T-helper 1 cell (primary cell): ENCODE data around the gene MECP2.
"Not testable (repeated sequence)": the region's sequence is repeated elsewhere in the genome, so short reads cannot be mapped to it uniquely, and the experiment has no call there.

Experiments used
- DNase-seq, 5 donors: peaks; one replicate each; pipeline ENCODE4 v3.0.0-alpha.2; 2012 to 2020
- total RNA-seq, 4 donors: gene quantifications; one replicate each; lab custom pipeline; 2026; lab: John Stamatoyannopoulos, UW

The MECP2 gene
- total RNA-seq: 142 to 211 (median 159) reads per million in 4 donors

DNA sequence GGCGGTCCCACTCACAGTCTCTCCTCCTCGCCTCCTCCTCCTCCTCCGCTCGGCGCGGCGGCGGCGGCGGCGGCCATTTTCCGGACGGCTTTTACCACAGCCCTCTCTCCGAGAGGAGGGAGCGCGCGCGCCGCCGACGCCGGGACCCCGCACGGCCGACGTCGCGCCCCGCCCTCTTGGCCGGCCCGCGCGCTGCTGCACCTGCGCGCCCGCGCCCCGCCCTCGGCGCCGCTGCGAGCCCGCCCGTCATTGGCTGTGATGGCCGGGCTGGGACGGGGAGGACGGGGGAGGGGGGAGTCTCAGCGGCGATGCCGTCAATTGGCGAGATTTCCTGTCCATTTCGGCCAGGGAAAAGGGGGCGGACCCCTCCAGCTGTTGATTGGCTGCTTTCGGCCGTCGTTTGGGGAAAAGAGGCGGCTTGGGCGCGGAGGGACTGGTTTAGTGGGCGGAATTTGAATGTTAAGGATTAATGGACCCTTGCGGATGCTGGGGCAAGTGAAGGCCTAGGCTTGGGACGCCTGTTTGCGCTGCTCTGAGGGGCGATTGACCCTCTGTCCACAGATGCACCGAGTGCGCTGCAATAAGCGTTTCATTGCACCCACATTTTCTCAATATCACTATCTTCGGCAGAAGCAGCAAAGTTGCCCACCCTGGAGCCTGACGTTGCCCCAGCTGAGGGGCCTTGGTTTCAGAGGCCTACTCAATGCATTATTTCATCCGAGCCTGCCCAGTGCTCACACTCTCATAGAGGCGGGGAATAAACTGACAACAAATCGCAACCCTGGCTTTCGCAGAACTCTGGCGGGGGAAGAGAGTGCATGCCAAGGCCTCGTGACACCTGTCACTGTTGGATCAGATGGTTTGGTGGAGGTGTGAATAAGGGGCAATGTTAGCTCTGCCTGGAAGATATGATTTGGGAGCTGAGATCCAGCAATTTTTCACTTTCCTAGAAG lies at the start of gene MECP2:
TSS of gene MECP2 (minus strand) at position 129 of the 953 bp plus-strand sequence.
- peak; percentile 75 to 92 (median 77) for DNase-seq

DNA sequence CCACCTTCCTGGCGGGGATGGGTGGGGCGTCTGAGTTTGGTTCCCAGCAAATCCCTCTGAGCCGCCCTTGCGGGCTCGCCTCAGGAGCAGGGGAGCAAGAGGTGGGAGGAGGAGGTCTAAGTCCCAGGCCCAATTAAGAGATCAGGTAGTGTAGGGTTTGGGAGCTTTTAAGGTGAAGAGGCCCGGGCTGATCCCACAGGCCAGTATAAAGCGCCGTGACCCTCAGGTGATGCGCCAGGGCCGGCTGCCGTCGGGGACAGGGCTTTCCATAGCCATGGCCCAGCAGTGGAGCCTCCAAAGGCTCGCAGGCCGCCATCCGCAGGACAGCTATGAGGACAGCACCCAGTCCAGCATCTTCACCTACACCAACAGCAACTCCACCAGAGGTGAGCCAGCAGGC lies 46.5 kb upstream of the MECP2 start, which contains the start of gene OPN1LW:
TSS of gene OPN1LW (plus strand) at position 234 of the 400 bp plus-strand sequence. CDS start at position 275, 41 bp downstream.
- DNase-seq: not testable (repeated sequence)

DNA sequence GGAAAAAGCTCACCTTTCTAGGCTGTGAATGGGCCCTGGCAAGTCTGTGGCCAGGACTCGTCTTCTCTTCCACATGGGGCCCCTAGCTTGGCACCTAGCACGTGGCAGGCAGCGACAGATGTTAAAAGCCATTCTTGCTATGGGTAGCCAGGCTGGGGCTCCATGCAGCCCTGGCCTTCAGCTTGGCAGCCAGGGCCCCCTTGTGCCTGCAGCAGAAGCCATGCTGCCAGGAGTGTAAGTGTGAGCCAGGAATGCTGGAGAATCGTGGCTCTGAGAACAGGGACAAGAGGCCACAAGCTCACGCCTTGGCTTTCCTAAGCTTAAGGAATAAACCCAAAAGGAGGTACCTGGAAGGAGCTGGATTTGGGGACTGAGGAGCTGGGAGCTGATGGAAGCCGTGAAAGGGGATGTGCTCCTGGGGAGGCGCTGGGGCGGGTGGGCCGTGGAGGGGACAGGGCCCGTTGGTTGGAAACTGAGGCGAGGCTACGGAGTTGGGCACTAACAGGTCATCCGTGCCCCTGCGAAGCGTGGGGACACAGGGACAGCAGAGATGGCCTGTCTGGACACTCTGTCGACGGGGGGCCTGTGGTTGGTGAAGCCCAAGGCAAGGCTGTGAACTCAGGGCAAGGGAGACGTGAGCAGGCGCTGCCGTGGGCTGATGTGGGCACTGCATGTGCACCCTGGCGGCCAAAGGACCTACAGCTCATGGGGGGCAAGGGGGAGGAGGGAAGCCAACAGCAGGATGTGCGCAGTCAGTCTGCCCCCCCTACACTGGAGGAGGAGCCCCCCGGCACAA lies 45.6 kb upstream of the MECP2 start:
- DNase-seq: no peak

DNA sequence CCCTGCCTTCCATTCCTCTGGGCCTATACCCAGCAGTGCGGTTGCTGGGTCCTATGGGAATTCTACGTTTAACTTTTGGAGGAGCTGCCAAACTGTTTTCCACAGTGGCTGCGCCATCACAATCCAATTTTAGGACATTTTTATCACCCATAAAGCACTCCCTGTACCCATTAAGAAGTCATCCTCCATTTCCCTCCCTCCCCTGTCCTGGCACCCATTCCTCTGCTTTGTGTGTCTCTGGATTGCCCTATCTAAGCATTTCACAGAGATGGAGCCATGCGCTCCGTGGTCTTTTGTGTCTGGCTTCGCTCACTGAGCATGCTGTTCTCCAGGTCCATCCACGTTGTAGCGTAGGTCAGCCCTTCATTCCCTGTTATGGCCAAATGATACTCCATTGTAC lies 44.9 kb upstream of the MECP2 start:
- DNase-seq: no peak

DNA sequence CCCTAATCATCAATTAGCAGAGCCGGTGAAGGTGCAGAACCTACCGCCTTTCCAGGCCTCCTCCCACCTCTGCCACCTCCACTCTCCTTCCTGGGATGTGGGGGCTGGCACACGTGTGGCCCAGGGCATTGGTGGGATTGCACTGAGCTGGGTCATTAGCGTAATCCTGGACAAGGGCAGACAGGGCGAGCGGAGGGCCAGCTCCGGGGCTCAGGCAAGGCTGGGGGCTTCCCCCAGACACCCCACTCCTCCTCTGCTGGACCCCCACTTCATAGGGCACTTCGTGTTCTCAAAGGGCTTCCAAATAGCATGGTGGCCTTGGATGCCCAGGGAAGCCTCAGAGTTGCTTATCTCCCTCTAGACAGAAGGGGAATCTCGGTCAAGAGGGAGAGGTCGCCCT lies 43.2 kb upstream of the MECP2 start:
- DNase-seq: no peak

DNA sequence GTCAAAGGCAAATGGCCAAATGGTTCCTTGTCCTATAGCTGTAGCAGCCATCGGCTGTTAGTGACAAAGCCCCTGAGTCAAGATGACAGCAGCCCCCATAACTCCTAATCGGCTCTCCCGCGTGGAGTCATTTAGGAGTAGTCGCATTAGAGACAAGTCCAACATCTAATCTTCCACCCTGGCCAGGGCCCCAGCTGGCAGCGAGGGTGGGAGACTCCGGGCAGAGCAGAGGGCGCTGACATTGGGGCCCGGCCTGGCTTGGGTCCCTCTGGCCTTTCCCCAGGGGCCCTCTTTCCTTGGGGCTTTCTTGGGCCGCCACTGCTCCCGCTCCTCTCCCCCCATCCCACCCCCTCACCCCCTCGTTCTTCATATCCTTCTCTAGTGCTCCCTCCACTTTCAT lies 42.7 kb upstream of the MECP2 start:
- no peak for DNase-seq

DNA sequence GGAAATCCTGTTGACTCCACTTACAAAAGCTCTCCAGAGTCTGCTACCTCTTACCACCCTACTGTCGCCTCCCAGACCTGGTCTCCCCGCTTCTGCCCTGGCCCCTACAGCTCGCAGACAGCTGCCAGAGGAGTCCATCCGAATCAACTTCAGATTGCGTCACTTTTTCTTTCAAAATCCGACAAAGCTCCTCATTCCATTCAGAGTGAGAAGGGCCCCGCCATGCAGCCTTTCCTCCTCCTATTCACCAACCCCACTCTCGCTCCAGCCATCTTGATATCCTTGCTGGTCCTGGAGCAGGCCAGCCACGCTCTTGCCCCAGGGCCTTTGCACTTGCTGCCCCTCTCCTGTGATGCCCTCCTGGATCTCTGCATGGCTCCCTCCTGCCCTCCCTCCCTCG lies 41.3 kb upstream of the MECP2 start:
- DNase-seq: no peak

DNA sequence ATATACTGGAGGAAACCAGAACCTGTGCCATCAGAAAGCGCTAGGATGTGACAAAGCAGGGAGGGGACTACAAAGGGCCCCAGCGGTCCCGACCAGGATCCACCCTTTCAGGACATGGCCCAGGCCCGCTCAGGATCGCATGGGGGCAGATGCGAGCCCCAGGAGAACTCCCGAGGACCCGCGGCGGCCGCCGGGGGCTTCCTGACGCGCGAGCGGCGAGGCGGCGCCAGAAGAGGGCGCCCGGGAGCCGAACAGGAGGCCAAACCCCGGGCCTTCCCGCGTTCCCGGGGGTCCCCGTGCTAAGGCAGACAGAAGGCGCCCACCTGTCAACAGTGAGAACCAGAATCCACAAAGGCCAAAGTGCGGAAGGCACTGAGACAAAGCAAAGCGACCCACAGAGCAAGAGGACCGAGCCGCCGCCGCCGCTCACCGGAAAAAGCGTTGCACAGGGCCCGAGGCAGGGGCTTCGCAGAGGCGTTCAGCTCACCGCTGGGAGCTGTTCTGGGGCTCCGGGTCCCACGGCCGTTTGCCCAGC lies 39.2 kb upstream of the MECP2 start:
- DNase-seq: peak; percentile 48 to 65 (median 61)

DNA sequence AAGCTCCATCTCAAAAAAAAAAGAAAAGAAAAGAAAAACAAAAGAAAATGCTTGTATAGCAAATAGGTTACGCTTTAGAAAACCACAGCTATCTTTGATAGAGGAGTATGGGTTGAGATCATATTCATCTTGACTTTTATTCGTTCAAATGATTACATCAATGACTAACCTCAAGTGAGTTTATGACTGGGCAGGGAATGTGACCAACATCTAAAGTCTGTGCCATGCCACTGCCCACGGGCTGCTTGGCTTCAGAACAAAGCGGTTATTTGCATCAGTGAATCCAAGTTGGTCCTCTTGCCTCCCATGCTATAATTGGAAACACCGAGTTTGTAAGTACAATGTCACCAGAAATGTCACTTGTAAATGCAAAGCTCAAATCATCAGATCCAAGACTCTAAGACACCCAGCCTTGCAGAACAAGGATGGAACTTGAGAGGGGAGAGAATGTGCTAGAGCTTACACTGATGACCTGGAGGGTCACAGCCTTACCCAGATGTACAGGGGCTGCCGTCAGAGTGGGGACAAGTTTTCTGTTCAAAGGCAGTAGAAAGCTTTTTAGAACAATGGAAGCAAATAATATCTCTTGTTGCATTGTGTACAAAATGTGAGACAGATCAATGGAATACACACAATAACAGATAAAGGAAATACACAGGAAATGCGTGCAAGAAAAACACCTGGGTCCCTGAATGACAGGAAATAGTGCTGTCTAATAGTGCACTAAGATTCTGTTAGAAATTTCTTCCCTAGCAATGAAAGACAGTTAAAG lies 38.1 kb upstream of the MECP2 start:
- peak in 2 of 5 donors; percentile 7 to 51 for DNase-seq

DNA sequence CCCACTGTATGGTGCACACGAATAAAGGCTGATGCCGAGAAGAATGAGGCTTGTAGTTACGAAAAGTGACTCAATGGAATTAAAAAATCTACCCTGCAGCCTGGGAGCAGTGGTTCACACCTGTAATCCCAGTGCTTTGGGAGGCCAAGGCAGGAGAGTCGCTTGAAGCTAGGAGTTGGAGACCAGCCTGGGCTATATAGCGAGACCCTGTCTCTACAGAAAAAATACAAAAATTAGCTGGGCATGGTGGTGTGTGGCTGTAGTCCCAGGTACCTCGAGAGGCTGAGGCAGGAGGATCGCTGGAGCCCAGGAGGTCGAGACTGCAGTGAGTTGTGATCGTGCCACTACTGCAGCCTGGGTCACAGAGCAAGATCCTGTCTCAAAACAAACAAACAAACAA lies 34.8 kb upstream of the MECP2 start:
- no peak for DNase-seq

DNA sequence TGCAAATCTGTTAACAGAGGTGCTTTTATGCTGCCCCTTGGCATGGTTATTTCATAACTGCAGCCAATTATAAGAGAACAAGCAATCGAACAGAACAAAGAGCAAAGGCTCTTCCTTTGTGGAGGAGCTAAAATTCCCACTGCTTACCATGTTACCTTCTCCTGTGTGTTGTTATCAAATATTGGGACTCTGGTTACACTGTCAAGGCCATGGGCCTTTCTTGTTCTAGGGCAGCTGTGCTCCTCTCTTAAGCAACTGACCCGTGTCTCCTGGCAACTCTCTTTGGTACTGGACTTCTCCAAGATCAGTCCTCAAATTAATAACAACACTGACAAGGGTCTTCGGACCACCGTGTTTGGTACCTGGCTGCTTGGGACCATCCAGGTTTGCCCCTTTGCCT lies 34.4 kb upstream of the MECP2 start:
- DNase-seq: no peak

DNA sequence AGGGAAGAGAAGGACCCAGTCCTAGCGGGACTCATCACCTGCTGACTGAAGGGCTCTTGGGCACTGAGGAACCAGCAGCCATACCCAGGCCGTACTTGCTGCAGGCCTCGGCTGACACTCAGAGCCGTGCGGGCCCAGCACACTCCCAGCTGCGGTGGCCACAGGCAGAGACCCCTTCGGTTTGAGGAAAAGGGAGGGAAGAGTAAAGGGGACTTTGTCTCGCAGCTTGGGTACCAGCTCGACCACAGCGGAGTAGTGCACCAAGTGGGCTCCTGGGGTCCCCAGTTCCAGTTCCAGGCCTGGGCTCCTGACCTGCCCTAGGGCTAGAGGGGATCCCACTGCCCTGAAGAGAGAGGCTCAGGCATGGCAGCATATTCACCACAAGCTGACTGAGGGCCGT lies 28.6 kb upstream of the MECP2 start:
- DNase-seq: no peak

DNA sequence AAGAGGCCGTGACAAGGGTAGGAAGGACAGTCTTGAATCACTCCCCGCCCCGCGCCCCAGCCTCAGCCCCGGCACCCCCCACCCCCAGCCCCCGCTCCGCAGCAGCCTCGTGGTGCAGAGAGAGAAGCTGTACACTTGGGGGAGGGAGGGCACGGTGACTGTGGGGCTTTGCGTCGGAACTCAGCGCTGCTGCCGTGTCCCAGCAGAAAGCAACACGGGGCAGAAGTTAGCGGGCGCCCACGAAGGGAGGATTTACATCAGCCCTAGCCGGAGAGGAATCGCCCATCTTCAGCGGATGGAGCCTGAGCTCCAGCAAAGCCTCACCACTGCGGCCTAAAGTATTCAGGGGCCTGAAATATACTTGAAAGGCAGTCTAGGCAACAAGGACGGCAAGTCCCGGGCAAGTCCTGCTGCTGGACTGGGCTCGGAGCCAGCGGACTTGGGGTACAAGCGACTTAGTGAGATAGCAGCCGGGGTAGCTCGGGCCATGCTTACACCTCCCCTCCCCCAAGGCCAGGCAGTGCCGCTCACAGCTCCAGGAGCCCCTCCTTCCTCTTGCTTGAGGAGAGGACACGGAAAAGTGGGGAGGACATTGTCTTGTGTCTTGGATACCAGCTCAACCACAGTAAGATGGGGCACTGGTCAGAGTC lies 28.0 kb upstream of the MECP2 start:
- DNase-seq: no peak

DNA sequence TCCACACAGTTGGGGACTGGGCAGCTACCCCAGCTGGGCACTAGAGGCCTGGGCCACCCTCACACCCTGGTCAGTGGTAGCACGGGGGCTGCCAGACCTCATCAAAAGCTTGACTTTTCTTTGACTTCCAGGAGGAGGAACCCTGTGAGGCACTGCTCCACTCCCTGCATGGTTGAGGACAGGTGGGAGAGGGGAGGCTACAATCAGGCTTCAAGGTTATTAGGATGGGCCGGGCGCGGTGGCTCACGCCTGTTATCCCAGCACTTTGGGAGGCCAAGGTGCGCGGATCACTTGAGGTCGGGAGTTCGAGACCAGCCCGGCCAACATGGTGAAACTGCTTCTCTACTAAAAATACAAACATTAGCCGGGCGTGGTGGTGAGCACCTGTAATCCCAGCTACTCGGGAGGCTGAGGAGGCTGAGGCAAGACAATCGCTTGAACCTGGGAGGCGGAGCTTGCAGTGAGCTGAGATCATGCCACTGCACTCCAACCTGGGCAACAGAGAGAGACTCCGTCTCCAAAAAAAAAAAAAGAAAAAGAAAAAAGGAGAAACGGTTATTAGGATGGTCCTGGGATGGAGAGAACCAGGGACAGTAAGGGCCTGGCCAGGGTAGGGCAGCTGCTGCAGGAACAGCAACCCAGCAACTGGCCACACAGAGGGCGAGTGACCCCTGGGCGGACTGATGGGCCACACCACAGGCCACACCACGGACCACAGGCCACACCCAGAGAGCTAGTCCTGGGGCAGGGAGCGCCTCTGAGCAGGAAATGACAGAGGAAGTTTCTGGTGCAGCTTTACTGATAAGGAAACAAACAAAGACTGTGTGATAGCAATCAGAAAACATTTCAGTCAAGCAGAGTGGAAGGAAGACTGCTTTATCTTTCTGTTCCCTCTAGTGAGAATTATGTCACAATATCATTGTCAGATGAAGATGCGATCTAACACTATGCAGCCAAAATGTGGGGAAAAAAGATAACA lies 26.0 kb upstream of the MECP2 start:
- peak in 4 of 5 donors; percentile 19 to 63 (median 21) for DNase-seq

DNA sequence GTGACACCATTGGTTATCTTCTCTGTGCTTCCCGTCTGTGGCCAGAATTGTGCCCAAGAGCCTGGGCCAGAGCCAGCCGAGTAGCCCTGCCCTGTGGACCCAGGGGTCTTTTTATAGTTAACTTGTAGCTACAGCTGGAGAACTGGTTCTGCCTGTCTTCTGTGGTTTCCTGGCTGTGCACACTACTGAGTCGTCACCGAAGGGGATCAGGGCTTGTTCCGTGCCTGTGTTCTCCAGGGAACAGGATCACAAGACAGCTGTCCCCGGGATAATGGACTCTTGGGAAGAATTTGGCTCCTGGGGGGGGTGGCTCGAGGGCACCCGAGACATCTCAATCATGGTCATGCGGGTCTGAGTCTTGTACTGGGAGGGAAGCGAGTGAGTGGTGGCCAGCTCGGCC lies 24.4 kb upstream of the MECP2 start:
- DNase-seq: no peak

DNA sequence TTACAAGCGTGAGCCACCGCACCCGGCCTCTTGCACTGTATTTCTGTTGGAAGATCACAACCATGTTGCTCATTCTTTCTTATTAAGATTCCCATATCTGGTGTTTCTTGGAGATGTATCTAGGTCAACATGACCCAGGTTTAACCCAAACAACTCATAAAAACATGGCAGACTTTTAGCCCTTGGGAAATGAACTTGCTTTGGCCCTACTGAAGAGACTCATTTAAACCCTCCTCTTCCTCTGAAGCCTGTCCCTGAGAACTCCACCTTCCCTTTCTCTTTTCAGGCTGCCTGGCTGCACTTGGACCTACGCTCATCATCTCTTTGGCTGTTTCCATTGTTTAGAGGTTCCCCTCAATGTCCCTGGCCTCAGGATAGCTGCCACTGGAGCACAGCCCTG lies 23.7 kb upstream of the MECP2 start:
- DNase-seq: no peak

DNA sequence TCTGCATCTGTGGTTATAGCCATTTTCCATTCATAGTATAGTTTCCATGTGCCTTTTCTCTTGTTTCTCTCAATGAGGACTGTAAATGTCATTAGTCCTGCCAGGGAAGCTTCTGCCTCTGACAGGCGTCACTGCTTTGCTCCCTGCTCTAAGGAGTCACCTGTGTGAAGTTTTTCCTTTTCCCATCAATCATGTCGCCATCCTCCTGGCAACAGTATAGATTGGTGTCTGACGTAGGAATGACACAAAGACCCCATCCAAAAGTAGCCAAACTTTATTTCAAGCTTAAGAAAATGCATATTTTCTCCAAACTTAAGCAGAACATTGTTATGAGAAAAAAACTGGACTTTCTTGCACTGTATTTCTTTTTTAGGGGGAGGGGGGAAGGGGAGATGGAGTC lies 23.1 kb upstream of the MECP2 start:
- DNase-seq: no peak

DNA sequence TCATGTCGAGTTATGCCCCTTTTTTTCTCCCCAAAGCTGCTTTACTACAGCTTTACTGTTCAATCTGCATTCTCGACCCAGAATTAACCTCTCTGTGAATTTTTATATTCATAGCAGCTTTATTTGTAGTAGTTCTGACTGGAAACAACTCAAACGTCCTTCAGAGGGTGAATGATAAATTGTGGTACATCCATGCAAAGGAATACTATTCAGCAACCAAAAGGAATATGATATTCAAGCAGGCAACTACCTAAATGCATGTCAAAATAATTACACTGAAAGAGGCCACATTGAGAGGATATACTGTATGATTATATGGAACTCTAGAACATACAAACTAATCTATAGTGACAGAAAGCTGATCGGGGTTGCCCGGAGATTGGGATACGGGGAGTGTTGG lies 20.0 kb upstream of the MECP2 start:
- DNase-seq: no peak

DNA sequence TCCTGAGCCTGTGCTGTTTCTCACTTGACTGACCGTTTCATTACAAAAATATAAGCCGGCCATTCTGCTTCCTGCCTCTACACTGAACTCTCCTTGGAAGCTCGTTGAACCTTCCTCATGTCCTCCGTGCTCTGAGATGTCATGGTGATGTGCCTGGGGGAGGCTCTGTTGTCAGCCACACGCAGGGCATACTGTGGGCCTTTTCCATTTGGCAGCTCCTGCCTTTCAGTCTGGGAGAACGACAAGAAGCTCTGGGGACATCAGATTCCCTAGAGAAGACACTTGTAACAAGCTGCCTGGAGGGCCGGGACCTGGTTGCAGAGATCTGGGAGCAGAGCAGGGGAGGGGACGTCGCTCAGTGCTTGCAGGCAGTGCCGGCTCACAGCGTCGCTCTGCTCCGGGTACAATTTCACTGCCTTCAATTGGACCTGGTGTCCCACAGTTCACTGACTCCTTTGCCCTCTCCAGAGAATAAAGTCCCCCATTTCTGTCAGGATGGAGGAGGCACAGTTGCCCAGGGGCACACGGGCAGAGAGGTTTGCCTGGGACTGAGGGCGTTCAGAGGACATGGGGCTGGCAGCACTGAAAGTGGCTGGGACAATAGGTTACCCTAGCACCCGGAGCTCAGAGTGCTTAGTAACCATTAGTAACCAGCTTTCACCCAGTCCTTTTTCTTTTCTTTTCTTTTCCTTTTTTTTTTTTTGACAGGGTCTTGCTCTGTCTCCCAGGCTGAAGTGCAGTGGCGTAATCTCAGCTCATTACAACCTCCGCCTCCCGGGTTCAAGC lies 19.1 kb upstream of the MECP2 start:
- no peak for DNase-seq

DNA sequence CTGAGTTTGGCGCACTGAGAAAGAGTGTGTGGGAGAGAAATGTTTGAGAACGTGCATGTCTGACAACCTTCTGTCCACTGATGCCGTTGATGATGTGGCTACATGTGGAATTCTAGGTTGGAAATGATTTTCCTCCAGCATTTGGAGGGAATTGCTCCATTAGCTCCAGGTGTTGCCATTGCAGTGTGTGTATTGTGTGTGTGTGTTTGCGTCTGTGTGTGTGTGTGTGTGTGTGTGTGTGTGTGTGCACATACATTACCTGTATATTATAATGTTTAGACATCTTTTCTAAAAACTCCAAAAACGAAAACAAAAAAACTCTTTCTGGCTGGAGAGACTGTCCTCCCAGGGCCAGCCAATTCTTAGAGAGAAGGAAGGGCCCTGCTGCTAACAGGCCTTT lies 18.2 kb upstream of the MECP2 start:
- no peak for DNase-seq
